Endothelial cell (in vitro differentiated cells): ENCODE measurements around the gene NOL6. TPM values are rescaled to one million over a fixed set of nuclear protein-coding genes. Genes with fewer than 3 reads are reported as not detected.

Experiments
- DNase-seq: peaks from one replicate; pipeline ENCODE4 v3.0.0; 2021; ENCODE audit warnings: low spot score
- H3K27ac Mint-ChIP-seq: one replicate; pipeline ENCODE4 v1.8.0; 2021; ENCODE audit warnings: mixed read lengths, inconsistent platforms; ENCODE audit not compliant: unreplicated experiment
- H3K27me3 Mint-ChIP-seq: one replicate; pipeline ENCODE4 v1.8.0; 2021; ENCODE audit warnings: mild to moderate bottlenecking, moderate library complexity, mixed read lengths, inconsistent platforms; ENCODE audit not compliant: unreplicated experiment
- H3K36me3 Mint-ChIP-seq: one replicate; pipeline ENCODE4 v1.8.0; 2021; ENCODE audit warnings: mild to moderate bottlenecking, low read depth, mixed read lengths, inconsistent platforms; ENCODE audit not compliant: unreplicated experiment
- H3K4me1 Mint-ChIP-seq: one replicate; pipeline ENCODE4 v1.8.0; 2021; ENCODE audit warnings: mild to moderate bottlenecking, mixed read lengths, inconsistent platforms; ENCODE audit not compliant: unreplicated experiment
- H3K4me3 Mint-ChIP-seq: one replicate; pipeline ENCODE4 v1.8.0; 2021; ENCODE audit warnings: mild to moderate bottlenecking, mixed read lengths, inconsistent platforms; ENCODE audit not compliant: unreplicated experiment
- H3K9me3 Mint-ChIP-seq: one replicate; pipeline ENCODE4 v1.8.0; 2021; ENCODE audit warnings: mixed read lengths, inconsistent platforms; ENCODE audit not compliant: unreplicated experiment
- CTCF ChIP-seq: fragments of 200-600 bp; sonication (generic); IDR thresholded peaks from one replicate; pipeline ENCODE4 v1.5.0; 2021; ENCODE audit warnings: antibody characterized with exemption; ENCODE audit not compliant: unreplicated experiment
- total RNA-seq: library from RNA; stranded (reverse); fragmentation: NEBNext Ultra II Directional; extraction: Animal tissue kit (Norgen Biotek cat#: 25700); gene quantifications from one replicate; pipeline ENCODE4 v1.2.1, GENCODE V29; 2021; ENCODE audit not compliant: unreplicated experiment

The NOL6 gene
- total RNA-seq, 1 donor from 2014 or later = 22.6 TPM

- TF ChIP-seq CTCF = no peak
- Mint-ChIP-seq H3K27me3 (peaks cover 11% of the 10 kb centered on the region), H3K4me3 (peak overlapping the region; percentile 59)
Measured at GRCh38 chr9:33472171-33472880, 1.4 kb downstream of the NOL6 start.

GRCh38 chr9:33471361-33471760 lies 2.4 kb downstream of the NOL6 start:
- H3K27me3 Mint-ChIP-seq = peaks cover 9% of the 10 kb centered on the region
- TF ChIP-seq CTCF = no peak
- H3K4me3 Mint-ChIP-seq = peak overlapping the region; percentile 52
- no peak overlapping the region for H3K27ac Mint-ChIP-seq
- H3K36me3 Mint-ChIP-seq = peaks cover 32% of the 10 kb centered on the region
- H3K9me3 Mint-ChIP-seq = no peaks in the 10 kb centered on the region
- no peak for DNase-seq
- H3K4me1 Mint-ChIP-seq = peaks cover 13% of the 10 kb centered on the region

More at GRCh38 chr9:33472171-33472880, 1.4 kb downstream of the NOL6 start:
- H3K4me1 Mint-ChIP-seq = peaks cover 13% of the 10 kb centered on the region
- H3K9me3 Mint-ChIP-seq = no peaks in the 10 kb centered on the region
- no peak overlapping the region for H3K27ac Mint-ChIP-seq
- peaks cover 31% of the 10 kb centered on the region for H3K36me3 Mint-ChIP-seq
- DNase-seq = no peak

- peaks cover 13% of the 10 kb centered on the region for H3K4me1 Mint-ChIP-seq
- peaks cover 40% of the 10 kb centered on the region for H3K36me3 Mint-ChIP-seq
- no peak overlapping the region for H3K4me3 Mint-ChIP-seq
- H3K27me3 Mint-ChIP-seq = peaks cover 11% of the 10 kb centered on the region
- H3K27ac Mint-ChIP-seq = no peak overlapping the region
- DNase-seq = no peak
- H3K9me3 Mint-ChIP-seq = no peaks in the 10 kb centered on the region
- no peak for TF ChIP-seq CTCF
Measured at GRCh38 chr9:33469891-33470290, 3.8 kb downstream of the NOL6 start.

GRCh38 chr9:33468797-33469621 lies 4.7 kb downstream of the NOL6 start:
- no peak overlapping the region for H3K27ac Mint-ChIP-seq
- H3K4me1 Mint-ChIP-seq = peaks cover 11% of the 10 kb centered on the region
- peaks cover 47% of the 10 kb centered on the region for H3K36me3 Mint-ChIP-seq
- TF ChIP-seq CTCF = no peak
- DNase-seq = no peak
- no peak overlapping the region for H3K4me3 Mint-ChIP-seq
- H3K9me3 Mint-ChIP-seq = no peaks in the 10 kb centered on the region
- peaks cover 8% of the 10 kb centered on the region for H3K27me3 Mint-ChIP-seq
